NCI-H2081 (cell line): ENCODE results near the gene PTPN20.

Experiments used
- DNase-seq, 2 experiments: peaks; one replicate each; lab custom pipeline; 2025; lab: John Stamatoyannopoulos, UW

Gene PTPN20

GRCh38 chr10:47021850-47022249 is 110.6 kb downstream of the PTPN20 start:
- no peak for DNase-seq

GRCh38 chr10:47022311-47023131 is 111.3 kb downstream of the PTPN20 start:
- no peak for DNase-seq

DNA sequence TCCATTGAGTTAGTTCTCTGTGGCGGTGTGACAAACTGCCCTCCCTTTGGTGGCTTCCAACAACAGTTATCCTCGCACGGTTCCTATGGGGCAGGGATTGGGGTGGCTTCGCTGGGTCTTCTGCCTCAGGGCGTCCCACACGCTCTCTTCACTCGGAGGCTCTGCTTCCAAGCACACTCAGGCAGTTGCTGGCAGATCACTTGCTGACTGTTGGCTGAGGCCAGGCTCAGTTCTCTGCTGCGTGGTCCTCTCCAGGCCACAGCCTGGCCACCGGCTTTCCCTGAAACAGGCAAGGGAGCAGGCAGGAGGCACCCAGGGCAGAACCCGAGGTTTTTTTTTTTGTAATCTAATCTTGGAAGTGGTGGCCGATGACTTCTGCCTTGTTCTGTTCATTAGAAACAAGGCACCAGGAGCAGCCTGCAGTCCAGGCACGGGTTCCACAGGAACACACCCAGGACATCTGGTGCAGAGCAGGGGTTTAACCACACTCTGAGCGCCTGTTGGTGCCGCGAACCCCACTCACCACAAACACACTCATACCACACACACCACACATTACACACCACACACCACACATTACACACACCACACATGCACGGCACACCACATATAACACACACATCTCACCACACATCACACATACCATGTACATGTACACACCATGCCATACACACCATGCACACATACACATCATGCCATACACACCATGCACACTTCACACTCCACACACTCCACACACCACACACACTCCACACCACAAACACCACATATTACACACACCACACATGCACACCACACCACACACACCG is 112.2 kb downstream of the PTPN20 start:
- no peak for DNase-seq

GRCh38 chr10:47024046-47024322 is 112.8 kb downstream of the PTPN20 start:
- no peak for DNase-seq

- peak; percentile 47 to 58 for DNase-seq
Observed at GRCh38 chr10:47024399-47025252, 113.4 kb downstream of the PTPN20 start.

GRCh38 chr10:47025253-47025539 is 114.0 kb downstream of the PTPN20 start:
- DNase-seq: no peak

GRCh38 chr10:47025540-47026300 is 114.5 kb downstream of the PTPN20 start:
- DNase-seq: no peak

DNA sequence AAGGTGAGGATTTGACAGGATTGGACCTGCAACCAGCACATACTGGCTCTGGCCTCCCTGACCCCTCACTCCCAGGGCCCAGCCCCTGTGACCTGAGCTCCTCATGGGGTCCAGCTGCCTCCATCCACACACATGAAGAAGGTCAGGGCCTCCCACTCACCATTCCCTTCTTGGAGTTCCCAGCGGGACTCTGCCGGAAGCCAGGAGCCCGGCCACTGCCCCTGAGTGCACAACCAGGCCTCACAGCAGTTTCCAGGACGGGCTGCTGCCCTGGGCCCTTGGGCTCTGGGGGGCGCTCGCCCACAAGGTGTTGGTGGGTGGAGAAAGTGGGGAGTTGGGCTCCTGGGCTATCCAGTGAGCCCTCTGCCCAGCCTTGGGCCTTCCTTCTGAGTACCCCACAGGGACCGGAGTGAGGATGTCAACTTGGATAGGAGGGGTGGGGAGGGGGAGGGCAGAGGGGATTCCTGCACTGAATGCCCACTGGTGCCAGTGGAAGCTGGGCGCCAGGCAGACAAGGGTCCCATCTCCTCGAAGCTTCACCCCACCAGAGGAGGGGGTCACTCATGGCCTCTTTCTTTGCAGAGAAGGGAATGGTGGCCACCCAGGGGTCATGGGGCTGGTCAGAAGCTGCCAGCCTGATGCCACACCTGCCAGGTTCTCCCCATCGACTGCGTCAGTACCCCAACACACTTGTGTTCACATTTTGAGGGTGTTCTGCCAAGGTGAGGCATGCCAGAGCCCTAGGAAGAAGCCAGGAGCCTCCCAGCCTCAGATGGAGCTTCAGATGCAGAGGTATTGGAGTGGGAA is 115.3 kb downstream of the PTPN20 start:
- DNase-seq: no peak

- DNase-seq: no peak
Observed at GRCh38 chr10:47027108-47027783, 116.0 kb downstream of the PTPN20 start.

- DNase-seq: no peak
Observed at GRCh38 chr10:47027784-47028260, 116.6 kb downstream of the PTPN20 start.

- DNase-seq: no peak
Observed at GRCh38 chr10:47028466-47028865, 117.2 kb downstream of the PTPN20 start.

DNA sequence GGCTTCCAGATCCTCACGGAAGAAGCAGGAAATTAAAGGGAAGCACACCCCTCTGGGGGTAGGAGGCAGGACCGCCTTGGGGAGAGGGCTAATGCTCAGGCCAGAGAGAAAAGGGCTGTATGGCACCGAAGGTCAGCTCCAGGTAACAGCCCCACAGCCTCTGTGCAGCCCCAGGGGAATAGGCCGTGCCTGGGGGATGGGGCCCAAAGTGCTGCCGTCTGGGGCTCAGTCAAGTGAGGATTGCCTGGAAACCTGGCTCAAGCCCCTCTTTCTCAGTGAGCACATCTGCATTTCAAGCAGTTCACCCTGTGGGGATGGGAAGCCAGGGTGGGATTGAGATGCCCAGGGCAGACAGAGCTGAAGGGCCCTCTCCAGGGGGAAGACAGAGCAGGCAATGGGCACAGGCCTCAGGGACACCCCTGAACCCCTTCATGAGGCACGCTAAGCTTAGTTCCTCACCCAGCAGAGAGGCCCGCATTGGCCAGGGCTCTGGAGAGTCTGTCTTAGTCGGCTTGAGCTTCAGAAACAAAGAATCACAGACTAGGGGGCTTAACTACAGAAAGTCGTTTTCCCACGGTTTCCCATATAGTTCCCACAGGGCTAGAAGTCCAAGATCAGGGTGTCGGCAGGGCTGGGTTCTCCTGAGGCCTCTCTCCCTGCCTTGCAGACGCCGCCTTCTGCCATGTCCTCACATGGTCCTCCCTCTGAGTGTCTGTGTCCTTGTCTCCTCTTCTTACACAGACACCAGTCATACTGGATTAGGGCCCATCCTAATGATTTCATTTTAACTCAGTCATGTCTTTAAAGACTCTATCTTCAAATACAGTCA is 118.2 kb downstream of the PTPN20 start:
- no peak for DNase-seq

GRCh38 chr10:47030191-47030703 is 119.0 kb downstream of the PTPN20 start:
- DNase-seq: no peak

- DNase-seq: no peak
Observed at GRCh38 chr10:47031211-47031900, 120.1 kb downstream of the PTPN20 start.

DNA sequence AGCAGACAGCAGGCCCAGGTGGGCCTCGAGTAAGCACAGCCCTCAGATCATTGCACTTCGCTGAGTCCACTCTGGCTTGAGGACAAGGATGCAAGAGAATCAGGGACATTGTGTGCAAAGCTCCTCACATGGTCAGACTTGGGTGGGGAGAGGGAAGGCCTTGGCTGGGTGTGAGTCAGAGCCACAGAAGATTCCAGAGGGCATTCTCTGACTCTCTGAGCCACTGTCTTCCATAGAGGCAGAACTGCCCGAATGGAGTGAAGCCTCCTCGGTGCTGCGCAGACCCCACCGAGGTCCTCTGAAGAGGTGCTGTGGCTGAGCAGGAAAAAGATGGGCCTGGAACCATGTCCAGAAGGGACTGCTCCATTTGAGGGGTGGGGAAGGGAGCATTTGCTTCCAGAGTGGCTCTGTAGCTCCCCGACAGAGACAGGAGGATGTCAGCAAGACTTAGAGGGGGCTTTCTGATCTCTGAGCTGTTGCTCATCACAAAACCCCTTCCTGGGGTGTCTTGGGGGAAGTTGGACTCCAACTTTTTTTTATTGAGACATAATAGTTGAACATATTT is 120.8 kb downstream of the PTPN20 start:
- no peak for DNase-seq

DNA sequence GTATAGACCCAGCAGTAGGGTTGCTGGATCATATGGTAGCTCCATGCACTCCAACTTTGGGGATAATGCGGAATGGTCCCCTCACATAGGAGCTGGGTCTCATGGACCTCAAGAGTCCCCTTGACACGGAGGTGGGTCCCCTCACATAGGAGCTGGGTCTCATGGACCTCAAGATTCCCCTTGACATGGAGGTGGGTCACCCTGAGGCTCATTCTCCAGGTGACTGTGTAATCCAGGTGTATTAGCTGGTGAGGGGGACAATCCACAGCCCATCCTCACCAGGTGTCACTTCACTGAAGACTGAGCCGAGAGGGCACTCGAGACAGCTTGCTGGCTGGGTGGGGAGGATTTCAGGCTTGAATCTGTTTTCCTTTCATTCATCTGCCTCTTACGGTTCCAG is 121.9 kb downstream of the PTPN20 start:
- no peak for DNase-seq

DNA sequence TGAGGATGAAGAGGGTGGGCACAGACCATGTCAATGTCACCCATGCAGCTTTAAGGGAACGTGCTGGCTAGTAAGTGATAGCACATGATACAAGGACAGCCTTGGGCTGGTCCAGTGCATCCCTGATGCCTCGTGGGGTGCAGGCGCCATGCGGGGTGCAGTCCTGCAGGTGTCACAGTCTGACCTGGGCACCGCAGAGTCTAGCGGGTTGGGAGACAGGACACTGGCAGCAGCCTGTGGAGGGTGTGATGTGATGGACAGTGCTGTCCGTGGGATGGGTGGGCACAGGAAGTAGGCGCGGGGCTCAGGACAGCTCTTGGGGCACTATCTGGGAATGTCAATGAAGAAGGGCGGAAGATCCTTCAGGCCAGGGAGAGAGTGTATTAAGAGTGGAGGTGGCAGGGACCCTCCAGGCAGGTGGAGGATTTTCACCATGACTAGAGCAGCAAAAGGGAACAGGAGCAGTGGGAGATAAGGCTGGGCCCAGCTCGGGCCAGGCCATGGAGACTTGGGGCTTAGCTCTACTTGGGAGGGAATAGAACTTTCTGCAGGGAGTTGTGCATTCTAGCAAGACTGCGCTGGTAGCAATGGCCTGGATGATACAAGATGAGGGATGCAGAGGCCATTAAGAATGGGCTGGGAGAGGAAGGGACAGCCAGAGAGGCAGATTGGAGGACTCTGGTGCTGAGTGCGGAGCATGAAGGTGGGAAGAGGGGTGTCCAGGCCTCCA is 122.5 kb downstream of the PTPN20 start:
- DNase-seq: no peak
